ENCODE measurements around the gene GPRC5C. TPM values are rescaled to one million over a fixed set of nuclear protein-coding genes. Genes with fewer than 3 reads are reported as not detected.

Gene GPRC5C
- total and polyA plus RNA-seq, 2 of the 13 experiments (the other 11 are each of a cell fraction or from before 2014, with no cell fraction given) = 85.6 to 300 TPM

- TF ChIP-seq NFAT5 (CRISPR knock-in tag; IDR thresholded peaks at IDR 0.05) (no peak; the same call in 1 of the 2 replicates), ZNF484 (CRISPR knock-in tag; IDR thresholded peaks at IDR 0.05; ENCODE audit: borderline replicate concordance, low read depth) (no peak), ZNF687 (CRISPR knock-in tag; IDR thresholded peaks at IDR 0.05) (peak; percentile 55), ZNF841 (CRISPR knock-in tag; IDR thresholded peaks at IDR 0.05; ENCODE audit: borderline replicate concordance) (no peak), HDAC6 (IDR thresholded peaks at IDR 0.05; ENCODE audit: low read depth, low read length) (no peak), ZNF263 (CRISPR knock-in tag; IDR thresholded peaks at IDR 0.05) (no peak), ZNF879 (CRISPR knock-in tag; IDR thresholded peaks at IDR 0.05) (no peak), CENPT (CRISPR knock-in tag; IDR thresholded peaks at IDR 0.05; ENCODE audit: low read depth) (no peak), ZBTB8A (CRISPR knock-in tag; IDR thresholded peaks at IDR 0.05; ENCODE audit: borderline replicate concordance, low read depth) (no peak), TEAD2 (CRISPR knock-in tag; IDR thresholded peaks at IDR 0.05) (no peak), SCMH1 (CRISPR knock-in tag; IDR thresholded peaks at IDR 0.05; ENCODE audit: borderline replicate concordance) (no peak), ZNF136 (CRISPR knock-in tag; IDR thresholded peaks at IDR 0.05; ENCODE audit: low read depth) (no peak), ZFP62 (CRISPR knock-in tag; IDR thresholded peaks at IDR 0.05) (no peak), CBFB (CRISPR knock-in tag; IDR thresholded peaks at IDR 0.05) (no peak; the same call in 1 of the 2 replicates), FOXP1 (IDR thresholded peaks at IDR 0.05) (no peak), FOXP1 (CRISPR knock-in tag; IDR thresholded peaks at IDR 0.05) (no peak), ZBTB34 (CRISPR knock-in tag; IDR thresholded peaks at IDR 0.05) (no peak), PLRG1 (conservative IDR thresholded peaks at IDR 0.05) (no peak)
Observed at GRCh38 chr17:74457146-74457819, 25.4 kb downstream of the GPRC5C start (continued).

All from HepG2 (cell line).